Thyroid gland (tissue), 4 donors: Measurements from ENCODE around the gene GLRA3.

Experiments
- CTCF ChIP-seq, 6 experiments: fragments of 200-600 bp in 3 of 6; fragments of 450-650 bp in 3 of 6; sonication (generic) in 3 of 6; IDR thresholded peaks; one replicate each; pipeline ENCODE4 v1.5.1; 2016 to 2019; ENCODE audit warnings: antibody characterized with exemption in 6 of 6, mild to moderate bottlenecking in 2 of 6, inconsistent platforms in 1 of 6, moderate library complexity in 1 of 6
- POLR2A ChIP-seq, 2 donors: fragments of 450-650 bp; IDR thresholded peaks; one replicate each; pipeline ENCODE4 v1.6.1; 2017; ENCODE audit warnings: antibody characterized with exemption in 2 of 2, mild to moderate bottlenecking in 2 of 2, moderate library complexity in 1 of 2

GRCh38 chr4:174696657-174697056, 132.4 kb downstream of the GLRA3 start:
- TF ChIP-seq POLR2A (IDR thresholded peaks at IDR 0.05) (no peak), CTCF (IDR thresholded peaks at IDR 0.05) (no peak)
